Tibial artery (tissue), 4 donors: ENCODE results near the gene TRAIP.

Experiments used
- DNase-seq, 2 donors: peaks; one replicate each; pipeline ENCODE4 v3.0.0-alpha.2; 2019
- H3K27ac ChIP-seq, 2 donors: fragments of 200-600 bp; sonication (generic) in 1 of 2; 1 replicate in 1 of 2; 2 replicates in 1 of 2; pipeline ENCODE4 v1.5.1; 2018 to 2019; ENCODE audit warnings: mild to moderate bottlenecking in 1 of 2
- H3K27me3 ChIP-seq, 2 donors: fragments of 200-600 bp; sonication (generic) in 1 of 2; one replicate each; pipeline versions ENCODE4 v1.5.1 to v1.6.0; 2016 to 2019
- H3K36me3 ChIP-seq, 3 donors: fragments of 200-600 bp; sonication (generic) in 2 of 3; one replicate each; pipeline ENCODE4 v1.5.1; 2016 to 2019; ENCODE audit warnings: mild to moderate bottlenecking in 2 of 3
- H3K4me1 ChIP-seq, 4 donors: fragments of 200-600 bp; sonication (generic) in 2 of 4; 1 replicate in 3 of 4; 2 replicates in 1 of 4; pipeline ENCODE4 v1.5.1; 2016 to 2019
- H3K4me3 ChIP-seq, 2 donors: fragments of 200-600 bp; sonication (generic) in 1 of 2; 1 replicate in 1 of 2; 2 replicates in 1 of 2; pipeline ENCODE4 v1.5.1; 2018 to 2019; ENCODE audit warnings: mild to moderate bottlenecking in 2 of 2
- H3K9me3 ChIP-seq, 3 donors: fragments of 200-600 bp; sonication (generic) in 1 of 3; one replicate each; pipeline ENCODE4 v1.5.1; 2016 to 2019
- CTCF ChIP-seq, 2 experiments: fragments of 200-600 bp in 1 of 2; fragments of 450-650 bp in 1 of 2; IDR thresholded peaks; one replicate each; pipeline ENCODE4 v1.5.1; 2017 to 2019; ENCODE audit warnings: antibody characterized with exemption in 2 of 2, mild to moderate bottlenecking in 1 of 2, moderate library complexity in 1 of 2
- intact Hi-C: fragments of 100-400 bp; cut with DNase I; formaldehyde crosslinking; loops from one replicate; pipeline ENCODE4 v1.15.0; 2023; ENCODE audit warnings: low total_unique reads

Gene TRAIP

GRCh38 chr3:49873623-49874022, 17.3 kb upstream of the TRAIP start:
- intact Hi-C loops = no loop called here
- no peak for DNase-seq
- Histone ChIP-seq H3K4me3 (no peak overlapping the region), H3K4me1 (peaks cover 0 to 15% (median 13%) of the 10 kb centered on the region in 4 donors), H3K27ac (no peak overlapping the region), H3K9me3 (no peaks in the 10 kb centered on the region), H3K27me3 (peaks cover 4 to 39% of the 10 kb centered on the region in 2 donors), H3K36me3 (no peaks in the 10 kb centered on the region)
- TF ChIP-seq CTCF (IDR thresholded peaks at IDR 0.05) = no peak

GRCh38 chr3:49872801-49873281, 16.5 kb upstream of the TRAIP start:
- TF ChIP-seq CTCF (IDR thresholded peaks at IDR 0.05) = no peak
- Histone ChIP-seq H3K36me3 (no peaks in the 10 kb centered on the region), H3K4me1 (peaks cover 0 to 15% (median 13%) of the 10 kb centered on the region in 4 donors), H3K27me3 (peaks cover 6 to 47% of the 10 kb centered on the region in 2 donors), H3K9me3 (no peaks in the 10 kb centered on the region), H3K4me3 (no peak overlapping the region), H3K27ac (no peak overlapping the region)
- no peak for DNase-seq
- intact Hi-C loops = no loop called here

GRCh38 chr3:49871531-49872153, 15.3 kb upstream of the TRAIP start:
- no peak for TF ChIP-seq CTCF (IDR thresholded peaks at IDR 0.05)
- Histone ChIP-seq H3K9me3 (no peaks in the 10 kb centered on the region), H3K4me1 (peaks cover 0 to 15% (median 13%) of the 10 kb centered on the region in 4 donors), H3K4me3 (no peak overlapping the region), H3K36me3 (no peaks in the 10 kb centered on the region), H3K27ac (no peak overlapping the region), H3K27me3 (peaks cover 6 to 59% of the 10 kb centered on the region in 2 donors)
- intact Hi-C loops = no loop called here
- DNase-seq = no peak

- peaks cover 6 to 71% of the 10 kb centered on the region in 2 donors for H3K27me3 ChIP-seq
- H3K4me1 ChIP-seq = peaks cover 0 to 15% (median 13%) of the 10 kb centered on the region in 4 donors
- H3K4me3 ChIP-seq = peak within 1 kb of the TSS; percentile 26 to 46
- DNase-seq = no peak
- H3K36me3 ChIP-seq = no peaks in the 10 kb centered on the region
- H3K9me3 ChIP-seq = no peaks in the 10 kb centered on the region
- no peak within 1 kb of the TSS for H3K27ac ChIP-seq
- intact Hi-C loops = no loop called here
- no peak for TF ChIP-seq CTCF (IDR thresholded peaks at IDR 0.05)
Observed at GRCh38 chr3:49869525-49870126, 13.3 kb upstream of the TRAIP start, which contains the start of gene CAMKV. Gene CAMKV (minus strand): TSS chr3:49869906. CDS start chr3:49862388, 7,518 bp downstream.

GRCh38 chr3:49868862-49869466, 12.6 kb upstream of the TRAIP start:
- intact Hi-C loops = no loop called here
- H3K27me3 ChIP-seq = peaks cover 6 to 77% of the 10 kb centered on the region in 2 donors
- no peak for TF ChIP-seq CTCF (IDR thresholded peaks at IDR 0.05)
- peak overlapping the region in 1 of 2 donors; percentile 46 for H3K4me3 ChIP-seq
- H3K4me1 ChIP-seq = peaks cover 0 to 15% (median 13%) of the 10 kb centered on the region in 4 donors
- DNase-seq = no peak
- no peak overlapping the region for H3K27ac ChIP-seq
- H3K36me3 ChIP-seq = no peaks in the 10 kb centered on the region
- H3K9me3 ChIP-seq = no peaks in the 10 kb centered on the region
